Trophoblast cell (in vitro differentiated cells and primary cell): ENCODE results near the gene CRIM1.

Experiments
- DNase-seq, 2 donors: peaks; one replicate each; pipeline ENCODE4 v3.0.0-alpha.2; 2016
- H2AFZ ChIP-seq: 2 replicates; pipeline ENCODE4 v1.6.1; 2013; ENCODE audit warnings: low read length, moderate library complexity, mild to moderate bottlenecking; ENCODE audit not compliant: insufficient read depth, poor library complexity
- H2AK5ac ChIP-seq: 2 replicates; pipeline ENCODE4 v1.6.1; 2013; ENCODE audit warnings: mild to moderate bottlenecking, low read length
- H2BK120ac ChIP-seq: 2 replicates; pipeline ENCODE4 v1.6.1; 2013; ENCODE audit warnings: low read length, mild to moderate bottlenecking, moderate library complexity; ENCODE audit not compliant: insufficient read depth, poor library complexity
- H2BK12ac ChIP-seq: 2 replicates; pipeline ENCODE4 v1.6.1; 2013; ENCODE audit warnings: mild to moderate bottlenecking, low read length, moderate library complexity
- H2BK5ac ChIP-seq: 2 replicates; pipeline ENCODE4 v1.6.1; 2013; ENCODE audit warnings: low read length, low read depth, moderate library complexity, mild to moderate bottlenecking; ENCODE audit not compliant: poor library complexity
- H3K14ac ChIP-seq: 2 replicates; pipeline ENCODE4 v1.6.1; 2013; ENCODE audit warnings: mild to moderate bottlenecking, low read length
- H3K18ac ChIP-seq: 2 replicates; pipeline ENCODE4 v1.6.1; 2013; ENCODE audit warnings: mild to moderate bottlenecking, low read length
- H3K23ac ChIP-seq: 2 replicates; pipeline ENCODE4 v1.6.1; 2013; ENCODE audit warnings: low read length
- H3K27ac ChIP-seq: 2 replicates; pipeline ENCODE4 v1.5.1; 2013; ENCODE audit warnings: low read depth, mild to moderate bottlenecking, inconsistent platforms, low read length, moderate library complexity
- H3K27me3 ChIP-seq: 2 replicates; pipeline ENCODE4 v1.6.1; 2013; ENCODE audit warnings: inconsistent platforms, mild to moderate bottlenecking, low read length, moderate library complexity; ENCODE audit not compliant: insufficient read depth
- H3K36me3 ChIP-seq, 2 experiments: 1 replicate in 1 of 2; 2 replicates in 1 of 2; pipeline ENCODE4 v1.6.1; 2013; ENCODE audit warnings: low read length in 2 of 2, mild to moderate bottlenecking in 2 of 2, moderate library complexity in 1 of 2; ENCODE audit not compliant: insufficient read depth in 2 of 2, control insufficient read depth in 1 of 2
- H3K4ac ChIP-seq: 2 replicates; pipeline ENCODE4 v1.6.1; 2013; ENCODE audit warnings: low read depth, mild to moderate bottlenecking, low read length, moderate library complexity
- H3K4me1 ChIP-seq, 2 experiments: 1 replicate in 1 of 2; 2 replicates in 1 of 2; pipeline ENCODE4 v1.6.1; 2013; ENCODE audit warnings: low read length in 2 of 2, mild to moderate bottlenecking in 2 of 2, moderate library complexity in 1 of 2; ENCODE audit not compliant: insufficient read depth in 2 of 2, control insufficient read depth in 1 of 2
- H3K4me2 ChIP-seq: 2 replicates; pipeline ENCODE4 v1.6.1; 2013; ENCODE audit warnings: inconsistent platforms, mild to moderate bottlenecking, low read length, moderate library complexity
- H3K4me3 ChIP-seq: 2 replicates; pipeline ENCODE4 v1.5.1; 2013; ENCODE audit warnings: mild to moderate bottlenecking, low read depth, low read length, inconsistent platforms
- H3K79me1 ChIP-seq: one replicate; pipeline ENCODE4 v1.6.1; 2013; ENCODE audit warnings: low read length
- H3K79me2 ChIP-seq: 2 replicates; pipeline ENCODE4 v1.6.1; 2013; ENCODE audit warnings: low read length, mild to moderate bottlenecking; ENCODE audit not compliant: control insufficient read depth, insufficient read depth, poor library complexity
- H3K9ac ChIP-seq: 2 replicates; pipeline ENCODE4 v1.6.1; 2013; ENCODE audit warnings: mild to moderate bottlenecking, low read length
- H3K9me3 ChIP-seq: 2 replicates; pipeline ENCODE4 v1.6.1; 2013; ENCODE audit warnings: low read depth, mild to moderate bottlenecking, control low read depth, inconsistent platforms, low read length; ENCODE audit not compliant: insufficient read depth
- H4K12ac ChIP-seq: 2 replicates; pipeline ENCODE4 v1.6.1; 2013; ENCODE audit warnings: low read depth, mild to moderate bottlenecking, low read length, moderate library complexity
- H4K8ac ChIP-seq: 2 replicates; pipeline ENCODE4 v1.6.1; 2013; ENCODE audit warnings: low read depth, mild to moderate bottlenecking, low read length, moderate library complexity
- H4K91ac ChIP-seq: one replicate; pipeline ENCODE4 v1.6.1; 2013; ENCODE audit warnings: low read depth, mild to moderate bottlenecking, low read length, moderate library complexity
- WGBS: extraction: QIAGEN DNeasy Blood & Tissue Kit; methylation state at CpG from one replicate; pipeline ENCODE4 v1.1.7; 2013; ENCODE audit warnings: missing lambda C conversion rate; ENCODE audit not compliant: insufficient read length, insufficient coverage; ENCODE audit errors: extremely low coverage; 5-methylcytosine and 5-hydroxymethylcytosine counted together

The CRIM1 gene

GRCh38 chr2:36387258-36387916, 31.8 kb downstream of the CRIM1 start:
- Histone ChIP-seq H3K9me3 (no peaks in the 10 kb centered on the region), H2BK5ac (no peak overlapping the region), H4K12ac (no peak overlapping the region), H2AFZ (no peak overlapping the region), H3K9ac (no peak overlapping the region), H3K14ac (no peak overlapping the region), H3K18ac (no peak overlapping the region), H2AK5ac (no peak overlapping the region), H3K4ac (no peak overlapping the region), H4K91ac (no peak overlapping the region), H4K8ac (no peak overlapping the region), H3K79me2 (peaks cover 5% of the 10 kb centered on the region), H3K27me3 (no peaks in the 10 kb centered on the region), H3K4me2 (no peak overlapping the region), H3K36me3 (peaks cover 0 to 7% of the 10 kb centered on the region in 2 experiments), H3K4me1 (peaks cover 6 to 7% of the 10 kb centered on the region in 2 experiments), H3K79me1 (peaks cover 2% of the 10 kb centered on the region), H3K4me3 (no peak overlapping the region), H3K23ac (no peak overlapping the region), H2BK120ac (no peak overlapping the region), H2BK12ac (no peak overlapping the region), H3K27ac (no peak overlapping the region)
- no CpG with 5 or more reads among the region's 2 CpGs for WGBS
- peak in 1 of 2 donors; percentile 28 for DNase-seq

GRCh38 chr2:36388472-36388871, 32.9 kb downstream of the CRIM1 start:
- Histone ChIP-seq H3K9ac (no peak overlapping the region), H3K27me3 (no peaks in the 10 kb centered on the region), H3K79me2 (peaks cover 5% of the 10 kb centered on the region), H3K4me2 (no peak overlapping the region), H2BK120ac (no peak overlapping the region), H4K91ac (no peak overlapping the region), H3K18ac (no peak overlapping the region), H3K23ac (no peak overlapping the region), H3K4me3 (no peak overlapping the region), H3K79me1 (peaks cover 2% of the 10 kb centered on the region), H4K8ac (no peak overlapping the region), H3K4ac (peak overlapping the region; percentile 24), H3K14ac (no peak overlapping the region), H3K36me3 (peaks cover 0 to 5% of the 10 kb centered on the region in 2 experiments), H3K27ac (no peak overlapping the region), H2AFZ (no peak overlapping the region), H2BK5ac (no peak overlapping the region), H2BK12ac (no peak overlapping the region), H4K12ac (no peak overlapping the region), H2AK5ac (no peak overlapping the region), H3K4me1 (peaks cover 6 to 11% of the 10 kb centered on the region in 2 experiments), H3K9me3 (no peaks in the 10 kb centered on the region)
- no CpG with 5 or more reads among the region's 3 CpGs for WGBS
- DNase-seq = no peak

- no peak overlapping the region for H3K23ac ChIP-seq
- no peak overlapping the region for H2BK120ac ChIP-seq
- H4K12ac ChIP-seq = no peak overlapping the region
- H3K79me2 ChIP-seq = peaks cover 3% of the 10 kb centered on the region
- no peaks in the 10 kb centered on the region for H3K9me3 ChIP-seq
- H3K4me3 ChIP-seq = no peak overlapping the region
- H2AFZ ChIP-seq = no peak overlapping the region
- H3K14ac ChIP-seq = no peak overlapping the region
- H2AK5ac ChIP-seq = no peak overlapping the region
- H4K91ac ChIP-seq = no peak overlapping the region
- peak overlapping the region; percentile 55 for H3K4ac ChIP-seq
- no peak overlapping the region for H2BK12ac ChIP-seq
- WGBS = no CpG with 5 or more reads among the region's 5 CpGs
- peak overlapping the region; percentile 17 for H3K27ac ChIP-seq
- peak in 1 of 2 donors; percentile 72 for DNase-seq
- H3K4me2 ChIP-seq = no peak overlapping the region
- peaks cover 4 to 9% of the 10 kb centered on the region in 2 experiments for H3K4me1 ChIP-seq
- H3K36me3 ChIP-seq = peaks cover 0 to 7% of the 10 kb centered on the region in 2 experiments
- H3K18ac ChIP-seq = no peak overlapping the region
- no peak overlapping the region for H3K9ac ChIP-seq
- H4K8ac ChIP-seq = no peak overlapping the region
- peaks cover 2% of the 10 kb centered on the region for H3K79me1 ChIP-seq
- no peaks in the 10 kb centered on the region for H3K27me3 ChIP-seq
- H2BK5ac ChIP-seq = no peak overlapping the region
Observed at GRCh38 chr2:36389091-36389564, 33.5 kb downstream of the CRIM1 start.

- H3K79me2 ChIP-seq = peaks cover 1% of the 10 kb centered on the region
- no peak overlapping the region for H2BK5ac ChIP-seq
- no peak overlapping the region for H4K12ac ChIP-seq
- H3K4me3 ChIP-seq = no peak overlapping the region
- H3K4me2 ChIP-seq = no peak overlapping the region
- H3K9me3 ChIP-seq = no peaks in the 10 kb centered on the region
- H3K79me1 ChIP-seq = peaks cover 2% of the 10 kb centered on the region
- peaks cover 2 to 7% of the 10 kb centered on the region in 2 experiments for H3K4me1 ChIP-seq
- no peak overlapping the region for H4K91ac ChIP-seq
- H4K8ac ChIP-seq = no peak overlapping the region
- H3K23ac ChIP-seq = no peak overlapping the region
- peak; percentile 33 to 72 for DNase-seq
- H3K14ac ChIP-seq = no peak overlapping the region
- no peak overlapping the region for H2AK5ac ChIP-seq
- H3K27ac ChIP-seq = no peak overlapping the region
- H2AFZ ChIP-seq = no peak overlapping the region
- H3K36me3 ChIP-seq = peaks cover 0 to 6% of the 10 kb centered on the region in 2 experiments
- no peak overlapping the region for H3K18ac ChIP-seq
- WGBS = no CpG with 5 or more reads among the region's 3 CpGs
- H3K27me3 ChIP-seq = no peaks in the 10 kb centered on the region
- no peak overlapping the region for H3K9ac ChIP-seq
- peak overlapping the region; percentile 47 for H3K4ac ChIP-seq
- H2BK12ac ChIP-seq = no peak overlapping the region
- no peak overlapping the region for H2BK120ac ChIP-seq
Observed at GRCh38 chr2:36389577-36389976, 34.0 kb downstream of the CRIM1 start.
